ENCODE results near the gene GAPVD1.
"Not testable (repeated sequence)": the region's sequence is repeated elsewhere in the genome, so short reads cannot be mapped to it uniquely, and the experiment has no call there.

GAPVD1 gene

GRCh38 chr9:125399165-125399564 lies 137.5 kb downstream of the GAPVD1 start:
- no peak overlapping the region for H3K4me2 ChIP-seq (ENCODE audit: low read length, poor library complexity, severe bottlenecking)
- H2BK12ac ChIP-seq (ENCODE audit: low read length in 2 of 2) = no peak overlapping the region
- WGBS = 88% methylated on average over 12 of the region's 12 CpGs
- no peak overlapping the region for H2AK5ac ChIP-seq (ENCODE audit: low read length, severe bottlenecking)
- no peak overlapping the region for H3K9ac ChIP-seq (ENCODE audit: low read length)
- DNase-seq = no peak
- no peak overlapping the region for H2BK5ac ChIP-seq (ENCODE audit: low read depth, low read length, poor library complexity, severe bottlenecking)
- H3K4me3 ChIP-seq (ENCODE audit: insufficient read depth in 1 of 2, low read depth in 1 of 2, low read length in 2 of 2) = no peak overlapping the region
- no peak overlapping the region for H4K91ac ChIP-seq (ENCODE audit: low read length)
- no peak overlapping the region for H2BK15ac ChIP-seq (ENCODE audit: low read depth, poor library complexity, severe bottlenecking)
- no peak overlapping the region for H3K18ac ChIP-seq (ENCODE audit: low read depth in 1 of 2, low read length in 2 of 2)
- H3K4ac ChIP-seq (ENCODE audit: low read depth in 1 of 2, low read length in 2 of 2) = no peak overlapping the region
- no peaks in the 10 kb centered on the region for H3K4me1 ChIP-seq (ENCODE audit: control insufficient read depth, insufficient read depth, low read depth, low read length)
- H3K27ac ChIP-seq (ENCODE audit: low read length, poor library complexity, severe bottlenecking) = no peak overlapping the region
- no peak overlapping the region for H3K14ac ChIP-seq (ENCODE audit: low read length in 2 of 2)
- H3K36me3 ChIP-seq (ENCODE audit: control insufficient read depth in 1 of 2, insufficient read depth in 2 of 2, low read depth in 1 of 2, low read length in 2 of 2) = no peaks in the 10 kb centered on the region
- no peaks in the 10 kb centered on the region for H3K9me3 ChIP-seq (ENCODE audit: control insufficient read depth, low read length)
- no peak overlapping the region for H2BK120ac ChIP-seq (ENCODE audit: low read depth, low read length)
- H3K79me1 ChIP-seq (replicated peaks; ENCODE audit: low read length, poor library complexity, severe bottlenecking) = no peaks in the 10 kb centered on the region
- H4K8ac ChIP-seq (ENCODE audit: low read length) = no peak overlapping the region
- H3K23ac ChIP-seq (ENCODE audit: low read length in 2 of 2) = no peak overlapping the region
- no peaks in the 10 kb centered on the region for H3K27me3 ChIP-seq (ENCODE audit: control insufficient read depth in 1 of 2, insufficient read depth in 1 of 2, low read length in 2 of 2)
- no peak overlapping the region for H2AFZ ChIP-seq (ENCODE audit: low read depth, low read length)

- H3K36me3 ChIP-seq (ENCODE audit: control insufficient read depth in 1 of 2, insufficient read depth in 2 of 2, low read depth in 1 of 2, low read length in 2 of 2) = no peaks in the 10 kb centered on the region
- H3K27me3 ChIP-seq (ENCODE audit: control insufficient read depth in 1 of 2, insufficient read depth in 1 of 2, low read length in 2 of 2) = no peaks in the 10 kb centered on the region
- no peaks in the 10 kb centered on the region for H3K4me1 ChIP-seq (ENCODE audit: control insufficient read depth, insufficient read depth, low read depth, low read length)
- H3K4me2 ChIP-seq (ENCODE audit: low read length, poor library complexity, severe bottlenecking) = no peak overlapping the region
- H4K91ac ChIP-seq (ENCODE audit: low read length) = no peak overlapping the region
- no peak overlapping the region for H3K18ac ChIP-seq (ENCODE audit: low read depth in 1 of 2, low read length in 2 of 2)
- no peak overlapping the region for H2BK12ac ChIP-seq (ENCODE audit: low read length in 2 of 2)
- no peak overlapping the region for H3K27ac ChIP-seq (ENCODE audit: low read length, poor library complexity, severe bottlenecking)
- H2BK15ac ChIP-seq (ENCODE audit: low read depth, poor library complexity, severe bottlenecking) = no peak overlapping the region
- no peak overlapping the region for H3K23ac ChIP-seq (ENCODE audit: low read length in 2 of 2)
- H3K14ac ChIP-seq (ENCODE audit: low read length in 2 of 2) = no peak overlapping the region
- H3K9ac ChIP-seq (ENCODE audit: low read length) = no peak overlapping the region
- H2AK5ac ChIP-seq (ENCODE audit: low read length, severe bottlenecking) = no peak overlapping the region
- no peak overlapping the region for H2BK120ac ChIP-seq (ENCODE audit: low read depth, low read length)
- WGBS = 92% methylated on average over 20 of the region's 20 CpGs
- no peak for DNase-seq
- no peak overlapping the region for H2BK5ac ChIP-seq (ENCODE audit: low read depth, low read length, poor library complexity, severe bottlenecking)
- no peaks in the 10 kb centered on the region for H3K9me3 ChIP-seq (ENCODE audit: control insufficient read depth, low read length)
- no peak overlapping the region for H2AFZ ChIP-seq (ENCODE audit: low read depth, low read length)
- no peak overlapping the region for H3K4me3 ChIP-seq (ENCODE audit: insufficient read depth in 1 of 2, low read depth in 1 of 2, low read length in 2 of 2)
- no peak overlapping the region for H3K4ac ChIP-seq (ENCODE audit: low read depth in 1 of 2, low read length in 2 of 2)
- no peaks in the 10 kb centered on the region for H3K79me1 ChIP-seq (replicated peaks; ENCODE audit: low read length, poor library complexity, severe bottlenecking)
- H4K8ac ChIP-seq (ENCODE audit: low read length) = no peak overlapping the region
These were observed 138.0 kb downstream of the GAPVD1 start for GRCh38 chr9:125399666-125400065.

- not testable (repeated sequence) for DNase-seq; H3K23ac ChIP-seq (ENCODE audit: low read length in 2 of 2); H2BK12ac ChIP-seq (ENCODE audit: low read length in 2 of 2); H3K9me3 ChIP-seq (ENCODE audit: control insufficient read depth, low read length); H3K27me3 ChIP-seq (ENCODE audit: control insufficient read depth in 1 of 2, insufficient read depth in 1 of 2, low read length in 2 of 2); H3K18ac ChIP-seq (ENCODE audit: low read depth in 1 of 2, low read length in 2 of 2); H2BK15ac ChIP-seq (ENCODE audit: low read depth, poor library complexity, severe bottlenecking); H3K4me1 ChIP-seq (ENCODE audit: control insufficient read depth, insufficient read depth, low read depth, low read length); H4K8ac ChIP-seq (ENCODE audit: low read length); H3K79me1 ChIP-seq (replicated peaks; ENCODE audit: low read length, poor library complexity, severe bottlenecking); H3K9ac ChIP-seq (ENCODE audit: low read length); H3K4me3 ChIP-seq (ENCODE audit: insufficient read depth in 1 of 2, low read depth in 1 of 2, low read length in 2 of 2); H3K14ac ChIP-seq (ENCODE audit: low read length in 2 of 2); H3K27ac ChIP-seq (ENCODE audit: low read length, poor library complexity, severe bottlenecking); H2AK5ac ChIP-seq (ENCODE audit: low read length, severe bottlenecking); H2BK5ac ChIP-seq (ENCODE audit: low read depth, low read length, poor library complexity, severe bottlenecking); H3K4ac ChIP-seq (ENCODE audit: low read depth in 1 of 2, low read length in 2 of 2); H3K4me2 ChIP-seq (ENCODE audit: low read length, poor library complexity, severe bottlenecking); H2AFZ ChIP-seq (ENCODE audit: low read depth, low read length); H2BK120ac ChIP-seq (ENCODE audit: low read depth, low read length); H3K36me3 ChIP-seq (ENCODE audit: control insufficient read depth in 1 of 2, insufficient read depth in 2 of 2, low read depth in 1 of 2, low read length in 2 of 2); H4K91ac ChIP-seq (ENCODE audit: low read length)
- WGBS = 95% methylated on average over 7 of the region's 8 CpGs
These were observed 138.6 kb downstream of the GAPVD1 start for GRCh38 chr9:125400232-125400631.

- Histone ChIP-seq H3K27ac (ENCODE audit: low read length, poor library complexity, severe bottlenecking) (no peak overlapping the region), H3K9me3 (ENCODE audit: control insufficient read depth, low read length) (no peaks in the 10 kb centered on the region), H4K91ac (ENCODE audit: low read length) (no peak overlapping the region), H3K27me3 (ENCODE audit: control insufficient read depth in 1 of 2, insufficient read depth in 1 of 2, low read length in 2 of 2) (no peaks in the 10 kb centered on the region), H3K4me1 (ENCODE audit: control insufficient read depth, insufficient read depth, low read depth, low read length) (no peaks in the 10 kb centered on the region), H3K79me1 (replicated peaks; ENCODE audit: low read length, poor library complexity, severe bottlenecking) (no peaks in the 10 kb centered on the region), H3K23ac (ENCODE audit: low read length in 2 of 2) (no peak overlapping the region), H3K9ac (ENCODE audit: low read length) (no peak overlapping the region), H2BK120ac (ENCODE audit: low read depth, low read length) (no peak overlapping the region), H3K4me2 (ENCODE audit: low read length, poor library complexity, severe bottlenecking) (no peak overlapping the region), H4K8ac (ENCODE audit: low read length) (no peak overlapping the region), H2BK12ac (ENCODE audit: low read length in 2 of 2) (no peak overlapping the region), H3K18ac (ENCODE audit: low read depth in 1 of 2, low read length in 2 of 2) (no peak overlapping the region), H3K14ac (ENCODE audit: low read length in 2 of 2) (no peak overlapping the region), H3K4ac (ENCODE audit: low read depth in 1 of 2, low read length in 2 of 2) (no peak overlapping the region), H2BK15ac (ENCODE audit: low read depth, poor library complexity, severe bottlenecking) (no peak overlapping the region), H2AK5ac (ENCODE audit: low read length, severe bottlenecking) (no peak overlapping the region), H2AFZ (ENCODE audit: low read depth, low read length) (no peak overlapping the region), H3K36me3 (ENCODE audit: control insufficient read depth in 1 of 2, insufficient read depth in 2 of 2, low read depth in 1 of 2, low read length in 2 of 2) (no peaks in the 10 kb centered on the region), H3K4me3 (ENCODE audit: insufficient read depth in 1 of 2, low read depth in 1 of 2, low read length in 2 of 2) (no peak overlapping the region), H2BK5ac (ENCODE audit: low read depth, low read length, poor library complexity, severe bottlenecking) (no peak overlapping the region)
- no peak for DNase-seq
- WGBS = 81% methylated on average over 9 of the region's 12 CpGs
These were observed 139.4 kb downstream of the GAPVD1 start for GRCh38 chr9:125400725-125401716.

Measured in mesenchymal stem cell (in vitro differentiated cells and primary cell).